Mesendoderm (in vitro differentiated cells): ENCODE results near the gene GUCA1A.
A peak's percentile ranks its signal among the peaks of the same experiment; 100 is the strongest.
"Not testable (repeated sequence)": the region's sequence is repeated elsewhere in the genome, so short reads cannot be mapped to it uniquely, and the experiment has no call there.

Experiments used
- DNase-seq: peaks from one replicate; pipeline ENCODE4 v3.0.0; 2013
- H2AK5ac ChIP-seq: 2 replicates; pipeline ENCODE4 v1.6.1; 2013; ENCODE audit warnings: low read length, inconsistent platforms
- H2BK120ac ChIP-seq: 2 replicates; pipeline ENCODE4 v1.6.1; 2013; ENCODE audit warnings: low read depth, mild to moderate bottlenecking, low read length, moderate library complexity, mixed read lengths
- H2BK15ac ChIP-seq: replicated peaks from 2 replicates; pipeline ENCODE4 v1.6.1; 2013; ENCODE audit warnings: low read depth, mild to moderate bottlenecking, moderate library complexity
- H2BK5ac ChIP-seq: 2 replicates; pipeline ENCODE4 v1.6.1; 2013; ENCODE audit warnings: low read length, inconsistent platforms
- H3K18ac ChIP-seq: 2 replicates; pipeline ENCODE4 v1.6.1; 2013; ENCODE audit warnings: mild to moderate bottlenecking, low read length, mixed read lengths
- H3K23ac ChIP-seq: one replicate; pipeline ENCODE4 v1.6.1; 2013; ENCODE audit warnings: low read length
- H3K27ac ChIP-seq: 2 replicates; pipeline ENCODE4 v1.5.1; 2013; ENCODE audit warnings: low read depth, mild to moderate bottlenecking, inconsistent platforms, low read length, moderate library complexity
- H3K27me3 ChIP-seq: 2 replicates; pipeline ENCODE4 v1.6.1; 2013; ENCODE audit warnings: low read length, control low read depth, mild to moderate bottlenecking, inconsistent platforms; ENCODE audit not compliant: insufficient read depth, poor library complexity
- H3K36me3 ChIP-seq: 2 replicates; pipeline ENCODE4 v1.6.1; 2013; ENCODE audit warnings: low read length, inconsistent platforms; ENCODE audit not compliant: control insufficient read depth, insufficient read depth
- H3K4ac ChIP-seq: one replicate; pipeline ENCODE4 v1.6.1; 2013; ENCODE audit warnings: low read depth, mild to moderate bottlenecking, low read length, moderate library complexity
- H3K4me1 ChIP-seq: 2 replicates; pipeline ENCODE4 v1.6.1; 2013; ENCODE audit warnings: low read depth, low read length, inconsistent platforms; ENCODE audit not compliant: control insufficient read depth
- H3K4me2 ChIP-seq: 2 replicates; pipeline ENCODE4 v1.6.1; 2013; ENCODE audit warnings: low read length
- H3K4me3 ChIP-seq: 2 replicates; pipeline ENCODE4 v1.5.1; 2013; ENCODE audit warnings: mild to moderate bottlenecking, low read length
- H3K56ac ChIP-seq: one replicate; pipeline ENCODE4 v1.6.1; 2013; ENCODE audit warnings: low read length
- H3K79me1 ChIP-seq: 2 replicates; pipeline ENCODE4 v1.6.1; 2013; ENCODE audit warnings: low read length, inconsistent platforms
- H3K79me2 ChIP-seq: 2 replicates; pipeline ENCODE4 v1.6.1; 2013; ENCODE audit warnings: mild to moderate bottlenecking, low read length; ENCODE audit not compliant: control insufficient read depth, insufficient read depth
- H3K9ac ChIP-seq: 2 replicates; pipeline ENCODE4 v1.6.1; 2013; ENCODE audit warnings: low read length, inconsistent platforms
- H4K5ac ChIP-seq: one replicate; pipeline ENCODE4 v1.6.1; 2013; ENCODE audit warnings: low read length
- H4K8ac ChIP-seq: one replicate; pipeline ENCODE4 v1.6.1; 2013; ENCODE audit warnings: low read depth, mild to moderate bottlenecking, control low read depth, low read length, moderate library complexity
- WGBS: extraction: QIAGEN DNeasy Blood & Tissue Kit; methylation state at CpG from one replicate; pipeline ENCODE4 v1.1.7; 2013; ENCODE audit warnings: low lambda C conversion rate, missing lambda C conversion rate; ENCODE audit not compliant: insufficient coverage; ENCODE audit errors: extremely low coverage; 5-methylcytosine and 5-hydroxymethylcytosine counted together

The GUCA1A gene

GRCh38 chr6:42199106-42199981 is 26.2 kb downstream of the GUCA1A start:
- no peaks in the 10 kb centered on the region for H3K36me3 ChIP-seq
- no peaks in the 10 kb centered on the region for H3K79me2 ChIP-seq
- no peak overlapping the region for H3K4ac ChIP-seq
- no peak overlapping the region for H4K5ac ChIP-seq
- H3K79me1 ChIP-seq = no peaks in the 10 kb centered on the region
- no peak overlapping the region for H3K4me2 ChIP-seq
- no peak overlapping the region for H2BK15ac ChIP-seq
- no peak overlapping the region for H3K18ac ChIP-seq
- H3K4me1 ChIP-seq = no peaks in the 10 kb centered on the region
- H2BK5ac ChIP-seq = no peak overlapping the region
- no peak overlapping the region for H3K27ac ChIP-seq
- H3K9ac ChIP-seq = no peak overlapping the region
- no peaks in the 10 kb centered on the region for H3K27me3 ChIP-seq
- H4K8ac ChIP-seq = no peak overlapping the region
- no peak overlapping the region for H3K56ac ChIP-seq
- WGBS = no CpG with 5 or more reads among the region's 5 CpGs
- H2BK120ac ChIP-seq = no peak overlapping the region
- no peak overlapping the region for H2AK5ac ChIP-seq
- DNase-seq = no peak
- H3K4me3 ChIP-seq = no peak overlapping the region
- H3K23ac ChIP-seq = no peak overlapping the region

- H2BK15ac ChIP-seq = no peak overlapping the region
- no peaks in the 10 kb centered on the region for H3K36me3 ChIP-seq
- H3K9ac ChIP-seq = no peak overlapping the region
- no peak overlapping the region for H3K56ac ChIP-seq
- H3K18ac ChIP-seq = no peak overlapping the region
- H2AK5ac ChIP-seq = no peak overlapping the region
- no peak overlapping the region for H3K23ac ChIP-seq
- no peaks in the 10 kb centered on the region for H3K79me2 ChIP-seq
- H4K5ac ChIP-seq = no peak overlapping the region
- no peaks in the 10 kb centered on the region for H3K27me3 ChIP-seq
- no peak overlapping the region for H2BK5ac ChIP-seq
- H2BK120ac ChIP-seq = no peak overlapping the region
- peak; percentile 22 for DNase-seq
- no peak overlapping the region for H4K8ac ChIP-seq
- WGBS = no CpG with 5 or more reads among the region's 1 CpG
- H3K4ac ChIP-seq = no peak overlapping the region
- no peaks in the 10 kb centered on the region for H3K4me1 ChIP-seq
- no peak overlapping the region for H3K27ac ChIP-seq
- H3K4me2 ChIP-seq = no peak overlapping the region
- H3K79me1 ChIP-seq = no peaks in the 10 kb centered on the region
- H3K4me3 ChIP-seq = no peak overlapping the region
Observed at GRCh38 chr6:42200035-42200434, 26.9 kb downstream of the GUCA1A start.

GRCh38 chr6:42201382-42201781 is 28.2 kb downstream of the GUCA1A start:
- H3K9ac ChIP-seq = no peak overlapping the region
- H3K79me2 ChIP-seq = no peaks in the 10 kb centered on the region
- H3K79me1 ChIP-seq = no peaks in the 10 kb centered on the region
- H3K18ac ChIP-seq = no peak overlapping the region
- no peak overlapping the region for H3K4ac ChIP-seq
- no peaks in the 10 kb centered on the region for H3K36me3 ChIP-seq
- no peaks in the 10 kb centered on the region for H3K27me3 ChIP-seq
- H3K4me2 ChIP-seq = no peak overlapping the region
- no peak overlapping the region for H3K4me3 ChIP-seq
- H4K8ac ChIP-seq = no peak overlapping the region
- no peak overlapping the region for H4K5ac ChIP-seq
- no peak overlapping the region for H3K23ac ChIP-seq
- H3K27ac ChIP-seq = no peak overlapping the region
- WGBS = no CpG with 5 or more reads among the region's 3 CpGs
- no peak overlapping the region for H2BK120ac ChIP-seq
- no peak overlapping the region for H2BK5ac ChIP-seq
- no peak overlapping the region for H2AK5ac ChIP-seq
- DNase-seq = no peak
- no peak overlapping the region for H2BK15ac ChIP-seq
- H3K56ac ChIP-seq = no peak overlapping the region
- no peaks in the 10 kb centered on the region for H3K4me1 ChIP-seq

GRCh38 chr6:42202131-42202915 is 29.2 kb downstream of the GUCA1A start:
- not testable (repeated sequence) for H2BK120ac ChIP-seq, H3K9ac ChIP-seq, H3K27ac ChIP-seq, H3K36me3 ChIP-seq, H3K4me2 ChIP-seq, H3K4ac ChIP-seq, H4K5ac ChIP-seq, H3K18ac ChIP-seq, H4K8ac ChIP-seq, H2BK5ac ChIP-seq, H2AK5ac ChIP-seq, H3K27me3 ChIP-seq, H3K4me1 ChIP-seq, H3K56ac ChIP-seq, H3K79me1 ChIP-seq, H3K79me2 ChIP-seq, H2BK15ac ChIP-seq, DNase-seq, H3K23ac ChIP-seq, H3K4me3 ChIP-seq
- WGBS = no CpG with 5 or more reads among the region's 13 CpGs

- Histone ChIP-seq H4K8ac (no peak overlapping the region), H4K5ac (no peak overlapping the region), H3K4me1 (no peaks in the 10 kb centered on the region), H3K4me3 (no peak overlapping the region), H3K79me1 (no peaks in the 10 kb centered on the region), H2BK15ac (no peak overlapping the region), H3K4ac (no peak overlapping the region), H2AK5ac (no peak overlapping the region), H3K4me2 (no peak overlapping the region), H3K9ac (no peak overlapping the region), H3K23ac (no peak overlapping the region), H3K27me3 (no peaks in the 10 kb centered on the region), H2BK120ac (no peak overlapping the region), H2BK5ac (no peak overlapping the region), H3K36me3 (peaks cover 2% of the 10 kb centered on the region), H3K79me2 (no peaks in the 10 kb centered on the region), H3K18ac (no peak overlapping the region), H3K27ac (no peak overlapping the region), H3K56ac (no peak overlapping the region)
- no CpG with 5 or more reads among the region's 3 CpGs for WGBS
- DNase-seq = no peak
Observed at GRCh38 chr6:42203183-42203582, 30.0 kb downstream of the GUCA1A start.
